WTC11 (cell line): ENCODE measurements around the gene SDE2. TPM values are rescaled to one million over a fixed set of nuclear protein-coding genes. Genes with fewer than 3 reads are reported as not detected.

Source experiments
- ATAC-seq: fragments of 200-7000 bp; cut with Tn5 transposase; 2 replicates; pipeline ENCODE4 v1.10.0; 2021; ENCODE audit warnings: mild to moderate bottlenecking, moderate library complexity
- CTCF ChIA-PET: fragments of 300-600 bp; sonication (Branson Sonifier 250); formaldehyde crosslinking; loops from one replicate; lab custom pipeline; 2021; ENCODE audit warnings: antibody characterized with exemption; lab: Charles Lee
- POLR2A ChIA-PET: fragments of 350-600 bp; sonication (Branson Sonifier 250); formaldehyde crosslinking; loops from one replicate; lab custom pipeline; 2021; ENCODE audit warnings: antibody characterized with exemption; lab: Charles Lee
- DNase-seq: peaks from one replicate; pipeline ENCODE4 v3.0.0; 2021; ENCODE audit warnings: low spot score
- H3K27ac Mint-ChIP-seq: 2 replicates; pipeline ENCODE4 v1.8.0; 2021; ENCODE audit warnings: mixed read lengths
- H3K27me3 Mint-ChIP-seq: 2 replicates; pipeline ENCODE4 v1.8.0; 2021; ENCODE audit warnings: low read depth, mild to moderate bottlenecking, moderate library complexity, mixed read lengths
- H3K36me3 Mint-ChIP-seq: 2 replicates; pipeline ENCODE4 v1.8.0; 2021; ENCODE audit warnings: mixed read lengths
- H3K4me1 Mint-ChIP-seq: 2 replicates; pipeline ENCODE4 v1.8.0; 2022; ENCODE audit warnings: mixed read lengths
- H3K4me3 Mint-ChIP-seq: 2 replicates; pipeline ENCODE4 v1.8.0; 2021; ENCODE audit warnings: mild to moderate bottlenecking, moderate library complexity, mixed read lengths
- H3K9me3 Mint-ChIP-seq: 2 replicates; pipeline ENCODE4 v1.8.0; 2021; ENCODE audit warnings: mixed read lengths
- AR ChIP-seq: fragments of 250-450 bp; sonication (Bioruptor Pico); IDR thresholded peaks from 2 replicates; pipeline ENCODE4 v1.9.0; 2021; ENCODE audit warnings: mild to moderate bottlenecking
- ARID4B ChIP-seq: sonication (generic); formaldehyde crosslinking; IDR thresholded peaks from 2 replicates; pipeline ENCODE4 v1.8.0; 2023; ENCODE audit warnings: missing genetic modification reagents, mild to moderate bottlenecking, borderline replicate concordance
- CREB1 ChIP-seq: sonication (generic); formaldehyde crosslinking; IDR thresholded peaks from 2 replicates; pipeline ENCODE4 v1.8.0; 2023; ENCODE audit warnings: mild to moderate bottlenecking, missing genetic modification reagents
- E2F5 ChIP-seq: sonication (generic); formaldehyde crosslinking; IDR thresholded peaks from 2 replicates; pipeline ENCODE4 v1.8.1; 2022; ENCODE audit warnings: mild to moderate bottlenecking, moderate library complexity, missing genetic modification reagents
- EMX1 ChIP-seq: fragments of 250-450 bp; sonication (Bioruptor Pico); IDR thresholded peaks from 2 replicates; pipeline ENCODE4 v1.8.0; 2021; ENCODE audit warnings: mild to moderate bottlenecking
- ESRRA ChIP-seq: sonication (generic); formaldehyde crosslinking; IDR thresholded peaks from 2 replicates; pipeline ENCODE4 v1.8.1; 2022; ENCODE audit warnings: mild to moderate bottlenecking, missing genetic modification reagents, borderline replicate concordance
- GRHL2 ChIP-seq: fragments of 250-450 bp; sonication (Bioruptor Pico); IDR thresholded peaks from 2 replicates; pipeline ENCODE4 v1.8.0; 2022; ENCODE audit warnings: mild to moderate bottlenecking, moderate library complexity; ENCODE audit not compliant: insufficient replicate concordance, severe bottlenecking
- GTF2I ChIP-seq: fragments of 250-450 bp; sonication (Bioruptor Pico); conservative IDR thresholded peaks from 2 replicates; pipeline ENCODE4 v1.4.0; 2021; ENCODE audit warnings: mild to moderate bottlenecking
- HMGA2 ChIP-seq: fragments of 250-450 bp; sonication (Bioruptor Pico); IDR thresholded peaks from 2 replicates; pipeline ENCODE4 v1.4.0; 2021; ENCODE audit warnings: mild to moderate bottlenecking, moderate library complexity
- STAT6 ChIP-seq: sonication (generic); formaldehyde crosslinking; conservative IDR thresholded peaks from 2 replicates; pipeline ENCODE4 v1.8.1; 2023; ENCODE audit warnings: mild to moderate bottlenecking, low read depth, missing genetic modification reagents, moderate library complexity
- TCF7 ChIP-seq: sonication (generic); formaldehyde crosslinking; IDR thresholded peaks from 2 replicates; pipeline ENCODE4 v1.8.0; 2022; ENCODE audit warnings: mild to moderate bottlenecking, low read depth, missing genetic modification reagents, moderate library complexity
- ZBTB21 ChIP-seq: sonication (generic); formaldehyde crosslinking; IDR thresholded peaks from 2 replicates; pipeline ENCODE4 v1.8.1; 2023; ENCODE audit warnings: mild to moderate bottlenecking, missing genetic modification reagents, borderline replicate concordance
- ZNF121 ChIP-seq: sonication (generic); formaldehyde crosslinking; IDR thresholded peaks from 2 replicates; pipeline ENCODE4 v1.8.0; 2023; ENCODE audit warnings: missing genetic modification reagents
- ZNF219 ChIP-seq: sonication (generic); formaldehyde crosslinking; IDR thresholded peaks from 2 replicates; pipeline ENCODE4 v1.8.0; 2023; ENCODE audit warnings: missing genetic modification reagents, mild to moderate bottlenecking, borderline replicate concordance
- ZNF317 ChIP-seq: sonication (generic); formaldehyde crosslinking; IDR thresholded peaks from 2 replicates; pipeline ENCODE4 v1.8.1; 2023; ENCODE audit warnings: low read depth, mild to moderate bottlenecking, moderate library complexity, missing genetic modification reagents, borderline replicate concordance
- ZNF416 ChIP-seq: fragments of 250-450 bp; sonication (Bioruptor Pico); IDR thresholded peaks from 2 replicates; pipeline ENCODE4 v1.9.0; 2021; ENCODE audit warnings: mild to moderate bottlenecking, inconsistent platforms
- ZNF532 ChIP-seq: fragments of 250-450 bp; sonication (Bioruptor Pico); IDR thresholded peaks from 2 replicates; pipeline ENCODE4 v1.9.0; 2021; ENCODE audit warnings: mild to moderate bottlenecking, borderline replicate concordance
- total RNA-seq: library from RNA; stranded (reverse); gene quantifications from 3 replicates; pipeline ENCODE4 v1.2.3, GENCODE V29; 2021

SDE2 gene
- total RNA-seq, 1 experiment from 2014 or later, result 17.2 TPM

- TF ChIP-seq ESRRA (no peak), ZBTB21 (CRISPR knock-in tag) (no peak), ZNF416 (CRISPR knock-in tag) (no peak), ZNF532 (CRISPR knock-in tag) (no peak)
- H3K4me1 Mint-ChIP-seq, result no peaks in the 10 kb centered on the region
- H3K9me3 Mint-ChIP-seq, result no peaks in the 10 kb centered on the region
- H3K4me3 Mint-ChIP-seq, result no peak overlapping the region
- H3K27ac Mint-ChIP-seq, result no peak overlapping the region
- ChIA-PET POLR2A (no interaction called here), CTCF (no interaction called here)
- DNase-seq, result no peak
- no peak for ATAC-seq
- H3K27me3 Mint-ChIP-seq, result peaks cover 4% of the 10 kb centered on the region; the same call in 1 of the 2 replicates
- no peaks in the 10 kb centered on the region for H3K36me3 Mint-ChIP-seq
These were observed 30.6 kb upstream of the SDE2 start for GRCh38 chr1:226029568-226030225.

- Mint-ChIP-seq H3K9me3 (no peaks in the 10 kb centered on the region), H3K36me3 (no peaks in the 10 kb centered on the region), H3K27me3 (peaks cover 4% of the 10 kb centered on the region; the same call in 1 of the 2 replicates), H3K27ac (no peak overlapping the region), H3K4me1 (no peaks in the 10 kb centered on the region), H3K4me3 (no peak overlapping the region)
- ChIA-PET CTCF (no interaction called here), POLR2A (no interaction called here)
- no peak for TF ChIP-seq ARID4B
- no peak for TF ChIP-seq HMGA2 (CRISPR knock-in tag)
- no peak for TF ChIP-seq ZNF317 (CRISPR knock-in tag)
- TF ChIP-seq GTF2I (CRISPR knock-in tag), result no peak
- no peak for TF ChIP-seq STAT6
- no peak for TF ChIP-seq CREB1
- no peak for TF ChIP-seq EMX1 (CRISPR knock-in tag)
- no peak for TF ChIP-seq AR (CRISPR knock-in tag)
- TF ChIP-seq E2F5 (CRISPR knock-in tag), result no peak
- TF ChIP-seq GRHL2 (CRISPR knock-in tag), result no peak
- TF ChIP-seq TCF7, result no peak
- no peak for TF ChIP-seq ZNF121 (CRISPR knock-in tag)
- no peak for TF ChIP-seq ZNF219 (CRISPR knock-in tag)
- ATAC-seq (no peak), DNase-seq (no peak)
These were observed 30.0 kb upstream of the SDE2 start for GRCh38 chr1:226029093-226029496.
